MCF 10A (cell line): ENCODE measurements around the gene MAP3K5. TPM values are rescaled to one million over a fixed set of nuclear protein-coding genes. Genes with fewer than 3 reads are reported as not detected.

Experiments used
- BruUV-seq: library from RNA; stranded (reverse); fragments of 400-500 nt; replicated peaks from 2 replicates; lab custom pipeline; 2021; lab: Mats Ljungman, UMichigan
- CTCF ChIA-PET: fragments of 300-600 bp; sonication (Branson Sonifier 250); formaldehyde crosslinking; extraction: SDS; loops from one replicate; lab custom pipeline; 2021; ENCODE audit warnings: antibody characterized with exemption, inconsistent platforms; lab: Yijun Ruan, JAX
- POLR2A ChIA-PET: fragments of 300-600, 350-650 bp; sonication (Branson Sonifier 250); formaldehyde crosslinking; extraction: SDS; loops from one replicate; lab custom pipeline; 2020; ENCODE audit warnings: antibody characterized with exemption, inconsistent platforms; lab: Yijun Ruan, JAX
- DNase-seq: peaks from one replicate; pipeline ENCODE4 v3.0.0-alpha.2; 2018; ENCODE audit not compliant: unreplicated experiment
- H3K27ac Mint-ChIP-seq: one replicate; pipeline ENCODE4 v1.8.0; 2022; ENCODE audit warnings: mild to moderate bottlenecking, low read depth, mixed read lengths; ENCODE audit not compliant: unreplicated experiment
- H3K27me3 Mint-ChIP-seq: one replicate; pipeline ENCODE4 v1.8.0; 2022; ENCODE audit warnings: mixed read lengths; ENCODE audit not compliant: insufficient read depth, unreplicated experiment
- H3K36me3 Mint-ChIP-seq: one replicate; pipeline ENCODE4 v1.8.0; 2022; ENCODE audit warnings: mild to moderate bottlenecking, moderate library complexity, mixed read lengths; ENCODE audit not compliant: insufficient read depth, unreplicated experiment
- H3K4me1 Mint-ChIP-seq: one replicate; pipeline ENCODE4 v1.8.0; 2022; ENCODE audit warnings: mixed read lengths; ENCODE audit not compliant: insufficient read depth, unreplicated experiment
- H3K4me3 Mint-ChIP-seq: one replicate; pipeline ENCODE4 v1.8.0; 2022; ENCODE audit warnings: mild to moderate bottlenecking, moderate library complexity, mixed read lengths; ENCODE audit not compliant: unreplicated experiment
- H3K9me3 Mint-ChIP-seq: one replicate; pipeline ENCODE4 v1.8.0; 2022; ENCODE audit warnings: mixed read lengths; ENCODE audit not compliant: unreplicated experiment
- intact Hi-C: fragments of 100-400 bp; cut with micrococcal nuclease; formaldehyde crosslinking; loops from 2 replicates; pipeline ENCODE4 v1.14.1; 2022
- total RNA-seq: library from RNA; stranded (reverse); gene quantifications from 2 replicates; pipeline ENCODE4 v1.2.3, GENCODE V29; 2022
- TF ChIP-seq, protein P1 (sequence below): fragments of 200-600 bp; IDR thresholded peaks from one replicate; pipeline ENCODE4 v1.8.0; 2022; ENCODE audit warnings: antibody characterized with exemption, mild to moderate bottlenecking; ENCODE audit not compliant: unreplicated experiment

Gene MAP3K5
- total RNA-seq, 1 experiment from 2014 or later = 8.4 TPM

- ChIA-PET POLR2A (no interaction called here), CTCF (no interaction called here)
- TF ChIP-seq, protein P1, sequence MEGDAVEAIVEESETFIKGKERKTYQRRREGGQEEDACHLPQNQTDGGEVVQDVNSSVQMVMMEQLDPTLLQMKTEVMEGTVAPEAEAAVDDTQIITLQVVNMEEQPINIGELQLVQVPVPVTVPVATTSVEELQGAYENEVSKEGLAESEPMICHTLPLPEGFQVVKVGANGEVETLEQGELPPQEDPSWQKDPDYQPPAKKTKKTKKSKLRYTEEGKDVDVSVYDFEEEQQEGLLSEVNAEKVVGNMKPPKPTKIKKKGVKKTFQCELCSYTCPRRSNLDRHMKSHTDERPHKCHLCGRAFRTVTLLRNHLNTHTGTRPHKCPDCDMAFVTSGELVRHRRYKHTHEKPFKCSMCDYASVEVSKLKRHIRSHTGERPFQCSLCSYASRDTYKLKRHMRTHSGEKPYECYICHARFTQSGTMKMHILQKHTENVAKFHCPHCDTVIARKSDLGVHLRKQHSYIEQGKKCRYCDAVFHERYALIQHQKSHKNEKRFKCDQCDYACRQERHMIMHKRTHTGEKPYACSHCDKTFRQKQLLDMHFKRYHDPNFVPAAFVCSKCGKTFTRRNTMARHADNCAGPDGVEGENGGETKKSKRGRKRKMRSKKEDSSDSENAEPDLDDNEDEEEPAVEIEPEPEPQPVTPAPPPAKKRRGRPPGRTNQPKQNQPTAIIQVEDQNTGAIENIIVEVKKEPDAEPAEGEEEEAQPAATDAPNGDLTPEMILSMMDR = no peak
- H3K4me1 Mint-ChIP-seq = no peaks in the 10 kb centered on the region
- H3K4me3 Mint-ChIP-seq = no peak overlapping the region
- H3K27ac Mint-ChIP-seq = no peak overlapping the region
- no peaks in the 10 kb centered on the region for H3K9me3 Mint-ChIP-seq
- BruUV-seq = no TSS peak
- H3K36me3 Mint-ChIP-seq = no peaks in the 10 kb centered on the region
- no peak for DNase-seq
- intact Hi-C loops = no loop called here
- no peaks in the 10 kb centered on the region for H3K27me3 Mint-ChIP-seq
These were observed 40.7 kb downstream of the MAP3K5 start for GRCh38 chr6:136751522-136751956.

GRCh38 chr6:136750696-136751521 lies 41.4 kb downstream of the MAP3K5 start:
- Mint-ChIP-seq H3K27ac (no peak overlapping the region), H3K36me3 (no peaks in the 10 kb centered on the region), H3K9me3 (no peaks in the 10 kb centered on the region), H3K4me3 (no peak overlapping the region), H3K27me3 (no peaks in the 10 kb centered on the region), H3K4me1 (no peaks in the 10 kb centered on the region)
- intact Hi-C loops = no loop called here
- TF ChIP-seq, protein P1 = no peak
- POLR2A ChIA-PET = no interaction called here
- CTCF ChIA-PET = no interaction called here
- no peak for DNase-seq
- BruUV-seq = no TSS peak

DNA sequence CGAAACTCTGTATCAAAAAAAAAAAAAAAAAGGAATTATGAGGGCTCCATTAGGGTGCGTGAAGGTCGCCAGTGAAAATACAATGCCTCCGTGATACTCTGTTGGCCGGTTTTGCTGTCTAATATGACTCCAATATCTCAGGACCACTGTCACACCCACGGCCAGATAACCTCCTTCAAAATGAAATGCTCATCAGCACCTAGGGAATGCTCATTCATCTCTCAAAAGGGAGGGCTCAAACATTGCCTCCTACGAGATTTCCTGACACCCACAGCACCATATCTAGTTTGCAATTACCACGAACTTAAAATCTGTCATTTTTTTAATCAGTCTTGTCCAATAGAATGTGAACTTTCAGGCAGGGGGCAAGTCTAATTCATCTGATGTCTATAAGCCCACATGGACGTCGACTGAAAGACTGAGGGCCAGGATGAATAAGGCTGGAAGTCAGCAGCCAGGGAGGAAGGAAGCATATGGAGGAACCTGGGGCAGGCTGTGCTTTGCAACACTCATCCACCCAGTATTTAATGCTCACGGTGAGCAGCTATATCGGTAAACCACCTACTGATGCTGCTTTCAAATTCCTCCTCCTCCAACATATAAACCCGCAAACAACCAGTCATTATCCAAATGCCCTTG lies 42.8 kb downstream of the MAP3K5 start:
- intact Hi-C loops = no loop called here
- ChIA-PET POLR2A (no interaction called here), CTCF (interaction anchor here (0.8 kb wide), 1 partner anchor 43 kb away, joined by 4 read pairs; the partner anchor contains the start of gene MAP3K5)
- no peaks in the 10 kb centered on the region for H3K9me3 Mint-ChIP-seq
- TF ChIP-seq, protein P1 = no peak
- no peaks in the 10 kb centered on the region for H3K36me3 Mint-ChIP-seq
- BruUV-seq = no TSS peak
- no peak overlapping the region for H3K27ac Mint-ChIP-seq
- H3K4me3 Mint-ChIP-seq = no peak overlapping the region
- H3K27me3 Mint-ChIP-seq = no peaks in the 10 kb centered on the region
- DNase-seq = no peak
- no peaks in the 10 kb centered on the region for H3K4me1 Mint-ChIP-seq

GRCh38 chr6:136747507-136747906 lies 44.8 kb downstream of the MAP3K5 start:
- BruUV-seq = no TSS peak
- Mint-ChIP-seq H3K9me3 (peaks cover 7% of the 10 kb centered on the region), H3K4me1 (no peaks in the 10 kb centered on the region), H3K4me3 (no peak overlapping the region), H3K27ac (no peak overlapping the region), H3K36me3 (no peaks in the 10 kb centered on the region), H3K27me3 (no peaks in the 10 kb centered on the region)
- TF ChIP-seq, protein P1 = no peak
- no peak for DNase-seq
- intact Hi-C loops = no loop called here
- ChIA-PET POLR2A (no interaction called here), CTCF (no interaction called here)
